CD4-positive, alpha-beta T cell treated with Interleukin-15 for 4 hours (primary cell): ENCODE data around the gene TSC22D2.
A peak's percentile ranks its signal among the peaks of the same experiment; 100 is the strongest.

Experiments used
- DNase-seq: peaks from one replicate; pipeline ENCODE4 v3.0.0-alpha.2; 2020; ENCODE audit warnings: low spot score

The TSC22D2 gene

DNA sequence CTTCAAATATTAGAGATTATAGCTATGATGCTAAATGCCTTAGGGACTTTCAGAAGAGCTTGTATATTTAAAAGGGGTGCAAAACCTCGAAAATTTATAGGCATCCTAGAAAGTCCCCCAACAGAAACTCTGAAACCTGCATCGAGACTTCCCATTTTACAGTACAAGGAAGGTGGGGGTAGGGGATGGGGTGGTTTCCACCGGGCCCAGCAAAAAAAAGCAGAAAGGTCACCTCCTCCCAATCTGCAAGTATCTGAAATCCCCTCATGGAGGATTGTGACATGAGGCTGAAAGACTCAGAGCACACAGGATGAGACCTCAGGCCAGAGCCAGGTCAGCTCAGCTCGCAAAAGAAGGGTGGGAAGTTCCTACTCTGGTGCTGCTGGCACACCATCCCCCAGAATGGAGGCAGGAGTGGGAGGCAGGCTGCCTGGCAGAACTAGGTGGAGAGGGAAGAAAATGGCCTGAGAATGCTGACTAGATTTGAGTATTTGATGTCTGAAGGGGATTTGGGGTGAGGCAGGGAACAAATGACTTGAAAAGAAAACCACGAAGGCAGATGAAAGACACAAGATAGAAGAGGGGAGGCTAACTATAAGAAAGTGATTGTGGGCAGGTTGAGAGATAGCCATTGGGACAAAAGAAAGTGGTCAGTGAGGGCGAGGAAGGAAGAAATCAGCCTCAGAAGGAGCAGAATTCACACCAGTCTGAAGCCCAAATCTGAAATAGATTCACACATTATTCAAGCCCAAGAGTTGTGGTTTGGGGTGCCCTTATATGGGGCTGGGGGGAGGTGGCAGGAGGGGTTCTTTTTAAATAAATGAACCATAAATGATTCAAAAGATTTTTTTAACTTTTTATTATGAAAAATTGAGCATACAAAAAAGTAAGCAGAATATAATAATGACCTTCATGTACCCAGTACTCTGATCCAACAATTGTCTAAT lies 22.5 kb upstream of the TSC22D2 start:
- no peak for DNase-seq

DNA sequence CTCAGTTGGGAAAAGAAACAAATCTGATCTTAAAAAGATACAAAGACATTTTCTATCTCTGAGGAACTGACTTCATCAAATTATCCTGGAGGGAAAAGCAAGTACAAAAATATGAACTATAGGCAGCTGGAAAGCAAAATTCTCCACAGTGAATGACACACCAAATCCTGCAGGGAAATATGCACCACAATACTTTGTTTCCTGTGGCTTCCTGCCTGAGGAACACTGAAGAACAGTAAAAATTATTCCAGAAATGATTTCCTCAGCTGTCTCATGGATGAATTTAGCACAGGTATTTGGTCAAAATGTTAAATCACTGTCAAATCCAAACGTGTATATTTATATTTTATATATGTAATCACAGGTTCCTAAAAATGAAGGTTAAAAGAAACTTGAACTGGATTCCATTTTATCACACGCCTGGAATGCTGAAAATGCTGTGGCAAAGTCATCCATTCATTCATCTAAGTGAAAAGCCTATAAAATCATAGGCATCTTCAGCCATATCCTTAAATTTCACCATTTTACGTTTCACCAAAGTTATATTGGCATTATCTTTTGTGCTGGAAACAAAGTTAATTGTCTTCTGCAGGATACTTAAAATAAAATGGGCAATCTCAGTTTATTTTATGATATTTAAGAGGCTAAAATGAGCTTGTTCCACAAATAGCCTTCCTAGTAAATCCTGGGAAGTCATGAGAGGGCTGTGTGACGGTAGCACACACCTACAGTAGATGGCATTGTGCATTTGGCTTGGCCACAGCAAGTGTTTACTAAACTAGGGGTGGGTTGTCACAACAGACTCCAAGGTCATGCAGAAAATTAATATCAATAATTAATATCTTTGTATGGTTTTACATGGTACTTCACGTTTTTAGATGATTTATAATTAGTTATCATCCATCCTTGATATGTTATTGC lies 19.3 kb upstream of the TSC22D2 start:
- DNase-seq = no peak

DNA sequence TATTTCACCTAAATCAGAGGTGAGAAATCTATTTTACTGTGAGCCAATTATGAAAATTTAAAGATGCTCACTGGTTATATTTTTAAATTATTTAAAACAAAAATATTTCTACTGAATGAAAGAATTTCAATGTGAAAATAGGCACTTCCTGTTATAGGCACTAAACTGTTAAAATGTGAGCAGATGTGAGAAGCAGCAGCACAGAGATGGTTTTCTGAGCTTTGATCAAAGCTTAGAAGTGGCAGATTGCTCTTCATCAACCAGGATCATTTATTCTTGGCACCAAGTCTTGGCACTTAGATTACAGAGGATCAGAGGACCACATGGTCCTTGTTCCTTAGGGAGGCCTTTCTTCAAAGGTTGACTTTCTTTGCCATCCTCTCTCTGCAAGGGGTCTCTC lies 18.0 kb upstream of the TSC22D2 start:
- no peak for DNase-seq

DNA sequence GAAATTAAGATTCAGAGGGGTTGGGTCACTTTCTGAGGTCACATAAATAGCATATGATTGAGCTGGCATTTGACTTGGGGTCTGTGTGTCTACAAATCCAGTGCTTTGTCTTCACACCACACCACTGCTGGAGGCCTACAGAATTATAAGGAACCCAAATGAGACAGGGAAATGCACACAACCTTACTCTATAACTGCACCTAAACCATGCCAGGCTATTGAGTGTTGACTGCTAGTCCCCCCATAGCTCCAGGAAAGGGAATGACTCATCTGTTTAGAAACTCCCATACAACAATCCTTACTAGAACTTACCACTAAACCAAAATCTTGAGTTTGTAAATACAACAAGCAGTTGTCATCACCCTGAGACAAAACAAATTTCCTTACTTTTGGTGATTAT lies 16.9 kb upstream of the TSC22D2 start:
- no peak for DNase-seq

DNA sequence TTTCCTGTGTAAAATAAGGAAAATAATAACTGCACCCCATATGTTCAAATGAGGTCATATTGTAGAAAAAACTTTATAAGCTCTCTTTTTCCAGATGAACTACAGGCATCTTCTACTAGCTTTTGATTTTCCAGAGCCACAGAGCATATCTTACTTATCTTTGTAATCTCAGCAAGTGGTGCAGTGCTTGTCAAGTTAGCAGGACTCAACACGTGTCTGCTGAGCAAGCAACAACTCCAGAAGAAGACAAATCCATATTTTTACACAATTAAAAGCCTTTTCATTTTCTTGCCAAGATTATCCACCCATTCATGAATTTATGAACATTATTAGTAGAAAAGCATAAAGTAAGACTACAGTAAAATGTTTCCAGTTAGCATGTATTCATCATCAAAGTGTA lies 14.4 kb upstream of the TSC22D2 start:
- DNase-seq = no peak

DNA sequence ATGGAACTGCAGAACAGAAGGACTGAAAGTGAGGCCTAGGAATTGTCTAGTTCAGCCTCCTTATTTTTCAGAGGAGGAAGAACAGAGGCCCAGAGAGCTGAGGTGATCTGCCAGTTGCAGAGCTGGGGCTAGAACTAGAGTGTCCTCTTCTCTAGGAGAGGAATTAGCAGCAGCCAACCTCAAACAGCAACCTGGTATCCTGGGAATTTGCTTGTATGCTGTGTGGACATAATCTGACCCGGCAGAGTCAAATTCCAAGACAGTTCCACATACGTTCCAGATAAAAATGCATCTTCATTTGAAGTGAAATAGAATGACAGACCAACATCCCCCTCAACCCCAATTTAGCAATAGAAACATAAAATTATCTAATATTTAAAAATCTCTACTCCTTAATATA lies 13.5 kb upstream of the TSC22D2 start:
- DNase-seq = no peak

DNA sequence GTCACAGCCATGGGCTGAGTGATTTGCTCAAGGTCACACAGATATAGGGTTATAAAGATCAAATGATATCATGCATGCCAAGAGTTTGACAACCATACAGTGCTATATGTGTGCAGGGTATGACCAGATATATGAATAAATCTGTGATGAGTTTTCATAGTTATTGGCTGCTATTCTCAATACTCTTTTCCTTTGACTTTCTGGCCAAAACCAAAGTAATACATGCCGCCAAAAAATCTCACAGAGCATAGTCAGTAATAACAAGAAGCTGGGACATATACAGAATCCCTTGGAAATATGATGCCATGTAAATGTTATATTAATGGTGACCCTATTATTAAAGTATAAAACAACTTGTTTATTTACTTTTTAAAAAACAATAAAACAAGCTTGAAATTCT lies 11.6 kb upstream of the TSC22D2 start:
- no peak for DNase-seq

DNA sequence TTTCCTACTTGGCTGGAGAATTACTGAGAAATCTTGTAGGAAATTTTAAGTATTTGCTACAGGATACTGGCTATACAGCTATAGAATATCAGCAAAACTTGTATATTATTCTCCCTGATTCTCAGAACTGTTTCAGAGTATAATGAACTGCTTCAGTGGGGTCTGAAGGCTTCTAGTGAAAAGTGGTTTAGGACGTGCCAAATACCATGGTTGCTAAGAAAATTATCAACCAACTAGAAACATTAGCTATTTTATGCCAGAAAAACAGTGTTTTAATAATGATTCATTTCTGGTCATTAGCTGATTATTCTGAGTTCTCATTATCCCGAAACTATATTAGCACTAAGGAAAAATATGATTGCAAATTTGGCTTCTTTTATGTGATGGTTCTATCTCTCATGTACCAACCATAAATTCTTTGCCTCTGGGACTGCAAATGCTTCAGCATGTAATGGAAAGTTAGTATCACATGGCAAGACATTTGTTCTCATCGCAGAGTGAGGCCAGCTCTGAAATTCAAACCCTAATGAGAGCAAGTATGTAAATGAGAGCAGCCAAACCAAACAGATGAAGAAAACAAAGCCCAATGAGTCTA lies 11.0 kb upstream of the TSC22D2 start:
- no peak for DNase-seq

DNA sequence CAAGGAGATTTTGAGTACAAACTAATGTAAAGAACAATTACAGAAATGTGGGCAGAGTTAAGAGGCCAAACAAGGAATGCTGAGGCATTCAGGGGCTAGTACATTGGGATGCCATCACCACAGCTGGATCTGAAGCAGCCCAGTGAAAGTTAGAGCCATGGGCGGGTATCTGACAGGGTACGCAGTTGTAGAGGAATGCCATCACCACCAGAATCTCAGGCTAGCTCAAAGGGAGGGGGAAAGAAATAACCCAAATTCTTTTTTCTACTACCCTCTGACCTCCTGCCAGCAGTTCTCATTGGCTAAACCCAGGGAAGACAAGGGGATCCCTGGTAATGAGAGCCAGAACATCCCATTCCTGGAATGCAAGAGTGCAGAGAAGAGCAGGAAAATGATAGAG lies 9.0 kb upstream of the TSC22D2 start:
- DNase-seq = no peak

DNA sequence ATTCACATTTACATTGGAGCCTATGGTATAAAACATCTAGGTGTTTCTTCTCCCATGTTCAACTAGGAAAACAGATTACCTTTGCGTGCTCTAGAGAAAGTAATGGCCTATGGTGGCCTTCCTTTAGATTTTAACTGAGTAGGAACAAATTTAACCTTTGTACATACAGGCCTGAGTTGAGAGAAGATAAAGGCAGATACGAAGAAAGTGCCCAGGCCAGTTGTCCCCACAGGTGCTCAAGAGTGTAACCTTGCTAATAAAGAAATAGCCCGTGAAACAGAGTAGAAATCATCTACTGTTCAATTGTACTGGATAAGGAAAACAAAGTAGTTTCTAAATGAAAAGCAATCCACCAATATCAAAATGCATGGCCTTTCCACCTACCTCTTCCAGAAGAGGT lies 6.8 kb upstream of the TSC22D2 start:
- no peak for DNase-seq

DNA sequence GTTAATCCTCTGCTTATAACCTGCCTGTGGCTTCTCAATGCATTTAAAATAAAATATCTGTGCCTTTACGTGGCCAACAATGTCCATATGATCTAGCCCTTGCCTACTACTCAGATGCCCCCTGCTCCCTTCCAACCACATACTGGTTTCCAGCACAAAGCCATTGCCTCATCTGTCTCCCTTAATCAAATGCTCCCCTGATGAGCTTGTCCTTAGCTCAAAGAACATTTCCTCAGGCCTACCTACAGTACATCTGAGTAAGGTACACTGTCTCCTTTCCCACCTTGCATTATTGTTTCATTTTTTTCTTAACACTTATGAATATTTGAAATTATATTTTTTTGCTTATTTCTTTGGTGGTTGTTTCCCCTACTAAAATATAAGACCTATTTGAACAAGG lies 5.9 kb upstream of the TSC22D2 start:
- DNase-seq = no peak

DNA sequence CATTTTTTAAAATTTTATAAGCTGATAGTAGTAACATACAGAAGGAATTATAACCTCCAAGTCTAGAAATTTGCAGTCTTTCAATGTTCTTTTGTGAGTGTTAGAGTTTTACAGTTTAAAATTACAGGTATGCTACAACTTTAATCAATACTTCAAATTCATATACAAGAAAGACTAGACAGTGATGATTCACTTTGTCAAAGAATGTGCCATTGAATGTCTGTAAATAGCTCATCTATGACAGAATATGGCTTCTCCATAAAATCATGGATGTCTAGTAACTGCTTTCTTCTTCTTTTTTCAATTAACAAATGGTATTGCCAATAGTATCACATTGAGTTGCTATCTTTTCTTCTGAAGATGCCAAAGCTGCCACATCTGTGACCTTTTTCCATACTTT lies 4.1 kb upstream of the TSC22D2 start:
- DNase-seq = no peak

DNA sequence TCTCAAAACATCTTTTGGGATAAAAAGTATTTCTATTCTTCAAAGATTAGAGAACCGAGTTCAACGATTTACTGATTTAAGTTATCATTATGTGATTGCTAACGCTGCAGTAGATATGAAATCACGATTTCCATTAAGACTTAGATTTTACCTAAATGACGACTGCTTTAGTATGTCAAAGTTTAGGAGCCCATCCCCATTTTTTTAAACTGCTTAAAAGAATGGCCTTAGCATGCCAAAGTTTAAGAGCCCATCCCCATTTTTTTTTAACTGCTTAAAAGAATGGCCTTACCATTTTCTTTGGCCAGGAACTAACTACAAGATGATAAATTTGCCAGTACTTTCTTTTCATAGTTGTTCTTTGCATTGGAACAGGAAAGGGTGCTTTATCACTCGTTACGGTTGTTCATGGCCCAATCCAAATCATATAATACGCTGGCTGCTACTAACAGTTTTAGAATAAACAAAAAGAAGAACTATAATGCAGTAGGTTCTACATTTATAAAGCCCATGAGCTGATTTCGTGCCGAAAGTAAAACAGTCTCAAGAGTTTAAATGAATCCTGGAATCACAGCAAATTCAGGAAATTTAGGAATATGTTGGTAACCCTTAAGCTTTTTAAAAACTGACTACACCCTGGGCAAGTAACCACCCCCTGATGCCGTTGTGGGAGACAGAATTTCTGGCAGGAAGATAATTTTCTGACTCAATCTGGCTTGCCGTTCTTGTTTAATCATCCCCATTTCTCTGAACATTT lies 869 bp upstream of the TSC22D2 start:
- DNase-seq = no peak

DNA sequence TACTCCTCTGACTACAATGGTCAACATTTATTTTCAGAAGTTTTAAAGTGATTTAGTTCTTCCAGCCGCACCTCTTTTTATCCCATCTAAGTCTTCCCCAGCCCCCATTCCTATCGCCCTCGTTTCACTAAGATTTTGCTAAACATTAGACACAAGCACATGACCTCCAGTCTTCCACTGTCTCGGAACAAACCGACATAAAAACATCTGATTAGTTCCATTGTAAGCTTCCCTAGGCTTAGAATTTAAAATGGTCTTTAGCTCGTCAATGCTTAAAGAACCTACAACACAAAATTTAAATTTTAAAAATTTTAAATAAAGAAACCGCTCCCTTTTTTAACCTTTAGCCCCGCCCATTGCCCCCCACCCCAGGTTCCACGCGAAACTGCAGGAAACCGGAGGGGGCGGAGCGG lies 284 bp upstream of the TSC22D2 start:
- no peak for DNase-seq

DNA sequence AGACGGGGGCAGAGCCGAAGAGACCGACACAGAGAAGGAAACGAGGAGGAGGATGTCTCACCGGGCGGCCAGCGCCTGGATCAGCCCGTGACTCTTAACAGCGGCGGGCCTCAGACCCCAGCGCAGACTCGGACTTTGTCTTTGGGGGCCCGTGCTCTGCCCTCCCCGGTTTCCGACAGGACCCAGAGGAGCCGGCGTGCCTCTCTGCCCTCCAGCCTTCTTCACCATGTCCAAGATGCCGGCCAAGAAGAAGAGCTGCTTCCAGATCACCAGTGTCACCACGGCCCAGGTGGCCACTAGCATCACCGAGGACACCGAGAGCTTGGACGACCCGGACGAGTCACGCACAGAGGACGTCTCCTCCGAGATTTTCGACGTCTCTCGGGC lies 1.0 kb downstream of the TSC22D2 start:
- no peak for DNase-seq

DNA sequence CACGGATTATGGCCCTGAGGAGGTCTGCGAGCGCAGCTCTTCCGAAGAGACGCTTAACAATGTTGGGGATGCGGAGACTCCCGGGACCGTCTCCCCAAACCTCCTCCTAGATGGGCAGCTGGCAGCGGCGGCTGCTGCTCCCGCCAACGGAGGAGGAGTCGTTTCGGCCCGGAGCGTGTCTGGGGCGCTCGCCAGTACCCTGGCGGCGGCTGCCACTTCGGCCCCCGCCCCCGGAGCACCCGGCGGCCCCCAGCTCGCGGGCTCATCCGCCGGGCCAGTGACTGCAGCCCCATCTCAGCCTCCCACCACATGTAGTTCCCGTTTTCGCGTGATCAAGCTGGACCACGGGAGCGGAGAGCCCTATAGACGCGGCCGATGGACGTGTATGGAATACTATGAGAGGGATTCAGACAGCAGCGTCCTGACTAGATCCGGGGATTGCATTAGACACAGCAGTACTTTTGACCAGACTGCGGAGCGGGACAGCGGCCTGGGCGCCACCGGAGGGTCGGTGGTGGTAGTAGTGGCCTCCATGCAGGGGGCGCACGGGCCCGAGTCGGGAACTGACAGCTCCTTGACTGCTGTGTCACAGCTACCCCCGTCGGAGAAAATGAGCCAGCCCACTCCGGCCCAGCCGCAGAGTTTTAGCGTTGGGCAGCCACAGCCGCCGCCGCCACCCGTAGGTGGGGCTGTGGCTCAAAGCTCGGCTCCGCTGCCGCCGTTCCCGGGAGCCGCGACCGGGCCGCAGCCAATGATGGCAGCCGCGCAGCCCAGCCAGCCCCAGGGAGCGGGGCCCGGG lies 1.6 kb downstream of the TSC22D2 start:
- DNase-seq = peak; percentile 60

DNA sequence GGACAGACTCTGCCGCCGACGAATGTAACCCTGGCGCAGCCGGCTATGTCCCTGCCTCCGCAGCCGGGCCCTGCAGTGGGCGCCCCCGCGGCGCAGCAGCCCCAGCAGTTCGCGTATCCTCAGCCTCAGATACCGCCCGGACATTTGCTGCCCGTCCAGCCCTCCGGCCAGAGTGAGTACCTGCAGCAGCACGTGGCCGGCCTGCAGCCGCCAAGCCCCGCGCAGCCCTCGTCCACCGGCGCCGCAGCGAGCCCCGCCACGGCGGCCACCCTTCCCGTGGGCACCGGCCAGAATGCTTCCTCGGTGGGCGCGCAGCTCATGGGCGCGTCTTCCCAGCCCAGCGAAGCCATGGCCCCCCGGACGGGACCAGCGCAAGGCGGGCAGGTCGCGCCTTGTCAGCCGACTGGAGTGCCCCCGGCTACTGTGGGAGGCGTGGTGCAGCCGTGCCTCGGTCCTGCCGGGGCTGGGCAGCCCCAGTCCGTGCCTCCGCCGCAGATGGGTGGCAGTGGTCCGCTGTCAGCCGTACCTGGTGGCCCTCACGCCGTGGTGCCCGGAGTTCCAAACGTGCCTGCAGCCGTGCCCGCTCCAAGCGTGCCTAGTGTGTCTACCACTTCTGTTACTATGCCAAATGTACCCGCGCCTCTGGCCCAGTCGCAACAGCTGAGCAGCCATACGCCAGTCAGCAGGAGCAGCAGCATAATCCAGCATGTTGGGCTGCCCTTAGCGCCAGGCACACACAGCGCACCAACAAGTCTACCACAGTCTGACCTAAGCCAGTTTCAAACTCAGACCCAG lies 2.4 kb downstream of the TSC22D2 start:
- DNase-seq = no peak

DNA sequence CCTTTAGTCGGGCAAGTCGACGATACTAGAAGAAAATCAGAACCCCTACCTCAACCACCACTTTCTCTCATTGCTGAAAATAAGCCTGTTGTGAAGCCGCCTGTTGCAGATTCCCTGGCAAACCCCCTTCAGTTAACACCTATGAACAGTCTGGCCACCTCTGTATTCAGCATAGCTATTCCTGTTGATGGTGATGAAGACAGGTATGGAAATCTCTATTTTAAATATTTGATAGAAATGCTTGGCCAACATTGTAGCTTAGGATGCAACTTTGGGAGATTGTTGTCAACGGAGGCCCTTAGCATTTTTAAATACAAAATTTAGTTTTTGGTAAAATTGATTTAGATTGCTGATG lies 3.0 kb downstream of the TSC22D2 start:
- no peak for DNase-seq

DNA sequence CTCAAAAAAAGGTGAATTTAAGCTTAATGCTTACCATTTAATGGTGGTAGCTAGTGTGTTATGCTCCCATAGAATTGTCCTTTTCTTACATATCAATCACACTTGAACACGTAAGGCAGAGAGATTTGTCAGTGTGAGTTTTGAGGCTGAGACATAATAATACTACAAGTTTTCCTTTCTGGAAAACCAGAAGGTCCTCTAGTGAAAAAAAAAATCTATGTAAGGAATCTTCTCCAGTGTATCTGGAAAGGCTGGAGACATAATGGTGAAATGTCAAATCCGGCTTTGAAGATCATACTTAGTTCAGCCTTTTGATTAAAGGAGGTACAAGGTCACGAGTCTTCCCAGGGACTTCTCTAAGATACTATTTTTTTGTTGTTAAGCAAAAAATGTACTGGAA lies 3.4 kb downstream of the TSC22D2 start:
- no peak for DNase-seq

DNA sequence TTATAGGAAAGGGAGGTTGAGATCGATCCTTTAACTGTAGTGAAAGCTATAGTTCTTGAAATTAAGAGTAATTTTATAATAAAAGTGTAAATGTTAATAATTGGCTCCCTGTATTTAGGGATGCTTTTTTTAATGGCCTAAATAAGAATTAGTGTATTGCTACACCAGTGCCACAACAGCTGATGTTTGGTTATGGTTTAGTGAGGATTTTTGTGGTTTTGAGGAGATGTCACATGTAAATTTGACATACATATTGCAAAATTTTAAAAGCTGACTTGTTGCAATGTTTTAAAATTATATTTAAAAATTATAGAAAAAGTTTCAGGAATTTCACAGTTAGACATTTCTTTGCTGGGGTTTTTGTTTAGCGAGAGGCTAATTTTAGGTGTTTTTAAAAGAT lies 3.9 kb downstream of the TSC22D2 start:
- DNase-seq = no peak
